ENCODE data around the gene TCF19.

- TF ChIP-seq POLR2A (IDR thresholded peaks at IDR 0.05) (no peak), CTCF (IDR thresholded peaks at IDR 0.05) (no peak)
Measured at GRCh38 chr6:31145386-31145785, 13.0 kb upstream of the TCF19 start.
